Ecto neural progenitor cell (in vitro differentiated cells): ENCODE data around the gene DES.
"Not testable (repeated sequence)": the region's sequence is repeated elsewhere in the genome, so short reads cannot be mapped to it uniquely, and the experiment has no call there.

Experiments used
- DNase-seq: peaks from one replicate; pipeline ENCODE4 v3.0.0-alpha.2; 2018; ENCODE audit warnings: low spot score

The DES gene

GRCh38 chr2:219399716-219400478 is 18.3 kb upstream of the DES start:
- DNase-seq: no peak

GRCh38 chr2:219400562-219400961 is 17.6 kb upstream of the DES start:
- DNase-seq: no peak

- no peak for DNase-seq
These were observed 16.6 kb upstream of the DES start for GRCh38 chr2:219401606-219402005.

GRCh38 chr2:219402665-219403515 is 15.3 kb upstream of the DES start:
- peak; percentile 78 for DNase-seq

GRCh38 chr2:219403861-219404260 is 14.3 kb upstream of the DES start:
- no peak for DNase-seq

- no peak for DNase-seq
These were observed 13.8 kb upstream of the DES start for GRCh38 chr2:219404291-219404910.

GRCh38 chr2:219404954-219405353 is 13.2 kb upstream of the DES start:
- no peak for DNase-seq

GRCh38 chr2:219405451-219405850 is 12.7 kb upstream of the DES start:
- DNase-seq: no peak

- DNase-seq: no peak
These were observed 12.0 kb upstream of the DES start for GRCh38 chr2:219405958-219406860.

GRCh38 chr2:219406861-219407230 is 11.3 kb upstream of the DES start:
- no peak for DNase-seq

- DNase-seq: not testable (repeated sequence)
These were observed 10.8 kb upstream of the DES start for GRCh38 chr2:219407343-219407742.

GRCh38 chr2:219408204-219408603 is 10.0 kb upstream of the DES start:
- no peak for DNase-seq

GRCh38 chr2:219408631-219409030 is 9.5 kb upstream of the DES start:
- DNase-seq: no peak

GRCh38 chr2:219409619-219410018 is 8.6 kb upstream of the DES start:
- DNase-seq: no peak

GRCh38 chr2:219410390-219410789 is 7.8 kb upstream of the DES start:
- DNase-seq: no peak

- DNase-seq: no peak
These were observed 3.3 kb upstream of the DES start for GRCh38 chr2:219414857-219415256.

GRCh38 chr2:219415580-219416234 is 2.5 kb upstream of the DES start:
- no peak for DNase-seq

- DNase-seq: no peak
These were observed 2.0 kb upstream of the DES start for GRCh38 chr2:219416235-219416602.

GRCh38 chr2:219416938-219417337 is 1.2 kb upstream of the DES start:
- DNase-seq: no peak

- DNase-seq: no peak
These were observed 803 bp upstream of the DES start for GRCh38 chr2:219417374-219417773.

- no peak for DNase-seq
These were observed 791 bp downstream of the DES start for GRCh38 chr2:219419012-219419324.
